Testis (tissue), 3 donors: ENCODE measurements around the gene NTF3. TPM values are rescaled to one million over a fixed set of nuclear protein-coding genes. Genes with fewer than 3 reads are reported as not detected.

ENCODE experiments used
- DNase-seq: peaks from one replicate; pipeline ENCODE4 v3.0.0-alpha.2; 2019
- H3K27ac ChIP-seq, 2 donors: fragments of 200-600 bp; sonication (generic); one replicate each; pipeline ENCODE4 v1.5.1; 2019
- H3K27me3 ChIP-seq: fragments of 200-600 bp; sonication (generic); one replicate; pipeline ENCODE4 v1.5.1; 2019
- H3K36me3 ChIP-seq: fragments of 200-600 bp; sonication (generic); one replicate; pipeline ENCODE4 v1.5.1; 2017; ENCODE audit warnings: low read depth; ENCODE audit errors: missing control alignments
- H3K4me1 ChIP-seq: fragments of 200-600 bp; sonication (generic); one replicate; pipeline ENCODE4 v1.5.1; 2019
- H3K4me3 ChIP-seq, 2 donors: fragments of 200-600 bp; sonication (generic); one replicate each; pipeline ENCODE4 v1.5.1; 2017 to 2019
- H3K9me3 ChIP-seq: fragments of 200-600 bp; sonication (generic); one replicate; pipeline ENCODE4 v1.5.1; 2017
- POLR2A ChIP-seq: fragments of 450-650 bp; IDR thresholded peaks from one replicate; pipeline ENCODE4 v1.6.1; 2017; ENCODE audit warnings: antibody characterized with exemption, mild to moderate bottlenecking, moderate library complexity
- WGBS, 2 donors: methylation state at CpG; one replicate each; pipeline ENCODE4 v1.1.5; 2018; 5-methylcytosine and 5-hydroxymethylcytosine counted together
- intact Hi-C: fragments of 100-400 bp; cut with DNase I; formaldehyde crosslinking; loops from one replicate; pipeline ENCODE4 v1.15.1; 2023; ENCODE audit warnings: low total_unique reads
- polyA plus RNA-seq: library from polyadenylated mRNA; stranded (reverse); fragments of 350-450 nt; fragmentation: Illumina TruSeq; extraction: RNeasy Lipid Tissue Mini Kit (QIAGEN cat#74804); gene quantifications from one replicate; pipeline ENCODE4 v1.2.3, GENCODE V29; 2014; ENCODE audit warnings: low read depth, low replicate concordance; ENCODE audit not compliant: insufficient read depth
- total RNA-seq, 2 donors: library from RNA; depleted of rRNA; stranded (reverse); fragments of >200 nt; gene quantifications; one replicate each; pipeline ENCODE4 v1.2.3, GENCODE V29; 2016
- TF ChIP-seq, protein P1 (sequence below), 3 experiments: fragments of 450-650 bp in 2 of 3; fragments of 200-600 bp in 1 of 3; sonication (generic) in 1 of 3; IDR thresholded peaks; one replicate each; pipeline ENCODE4 v1.5.1; 2016 to 2019; ENCODE audit warnings: antibody characterized with exemption in 3 of 3, mild to moderate bottlenecking in 2 of 3, moderate library complexity in 1 of 3

Gene NTF3
- total and polyA plus RNA-seq, 3 donors from 2014 or later: 1.1 to 2.2 (median 1.4) TPM

DNA sequence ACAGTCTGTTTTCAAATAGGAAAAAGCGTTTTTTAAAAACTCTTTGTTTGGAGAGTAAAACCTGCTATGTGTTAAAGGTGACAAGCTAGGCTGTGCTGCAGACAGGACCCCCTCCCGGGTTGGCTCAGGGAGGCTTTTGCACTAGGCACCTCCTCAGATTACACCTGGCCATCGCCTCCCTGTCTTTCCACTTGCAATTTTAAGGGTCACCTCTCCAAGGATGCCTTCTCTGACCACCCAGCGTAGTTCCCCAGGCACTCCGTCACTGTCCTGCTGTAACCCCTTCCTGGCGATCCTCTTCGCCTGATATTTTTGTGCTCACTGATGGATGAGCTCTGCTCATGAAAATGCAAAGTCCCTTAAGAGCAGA lies 80.7 kb downstream of the NTF3 start:
- Histone ChIP-seq H3K36me3 (no peaks in the 10 kb centered on the region), H3K9me3 (no peaks in the 10 kb centered on the region), H3K27ac (no peak overlapping the region), H3K27me3 (no peaks in the 10 kb centered on the region), H3K4me1 (peaks cover 20% of the 10 kb centered on the region), H3K4me3 (no peak overlapping the region)
- WGBS, 2 donors: 36 to 59% methylated on average over 7 of the region's 7 CpGs
- DNase-seq: no peak
- TF ChIP-seq, protein P1, sequence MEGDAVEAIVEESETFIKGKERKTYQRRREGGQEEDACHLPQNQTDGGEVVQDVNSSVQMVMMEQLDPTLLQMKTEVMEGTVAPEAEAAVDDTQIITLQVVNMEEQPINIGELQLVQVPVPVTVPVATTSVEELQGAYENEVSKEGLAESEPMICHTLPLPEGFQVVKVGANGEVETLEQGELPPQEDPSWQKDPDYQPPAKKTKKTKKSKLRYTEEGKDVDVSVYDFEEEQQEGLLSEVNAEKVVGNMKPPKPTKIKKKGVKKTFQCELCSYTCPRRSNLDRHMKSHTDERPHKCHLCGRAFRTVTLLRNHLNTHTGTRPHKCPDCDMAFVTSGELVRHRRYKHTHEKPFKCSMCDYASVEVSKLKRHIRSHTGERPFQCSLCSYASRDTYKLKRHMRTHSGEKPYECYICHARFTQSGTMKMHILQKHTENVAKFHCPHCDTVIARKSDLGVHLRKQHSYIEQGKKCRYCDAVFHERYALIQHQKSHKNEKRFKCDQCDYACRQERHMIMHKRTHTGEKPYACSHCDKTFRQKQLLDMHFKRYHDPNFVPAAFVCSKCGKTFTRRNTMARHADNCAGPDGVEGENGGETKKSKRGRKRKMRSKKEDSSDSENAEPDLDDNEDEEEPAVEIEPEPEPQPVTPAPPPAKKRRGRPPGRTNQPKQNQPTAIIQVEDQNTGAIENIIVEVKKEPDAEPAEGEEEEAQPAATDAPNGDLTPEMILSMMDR (IDR thresholded peaks at IDR 0.05): no peak
- no peak for TF ChIP-seq POLR2A
- intact Hi-C loops: no loop called here

DNA sequence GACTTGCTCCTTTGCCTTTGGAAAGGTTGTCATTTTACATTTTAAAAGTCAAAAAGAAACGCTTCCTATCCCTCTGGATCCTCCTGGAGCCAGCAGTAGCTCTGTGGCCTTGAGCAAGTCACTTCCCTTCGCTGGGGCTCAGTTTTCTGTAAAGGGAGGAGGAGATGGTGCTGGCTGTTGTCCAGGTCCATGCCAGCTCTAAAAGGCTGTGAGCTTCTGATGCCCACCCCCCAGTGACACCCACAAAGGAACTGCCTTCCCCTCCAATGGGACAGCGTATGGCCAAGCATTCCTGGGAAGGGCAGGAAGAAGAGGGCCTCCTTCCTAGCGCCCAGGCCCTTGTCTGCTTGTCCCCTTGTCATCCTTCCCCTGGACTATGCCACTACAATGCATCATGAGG lies 81.5 kb downstream of the NTF3 start:
- H3K27ac ChIP-seq: no peak overlapping the region
- intact Hi-C loops: no loop called here
- 53 to 67% methylated on average over 4 of the region's 4 CpGs for WGBS, 2 donors

DNA sequence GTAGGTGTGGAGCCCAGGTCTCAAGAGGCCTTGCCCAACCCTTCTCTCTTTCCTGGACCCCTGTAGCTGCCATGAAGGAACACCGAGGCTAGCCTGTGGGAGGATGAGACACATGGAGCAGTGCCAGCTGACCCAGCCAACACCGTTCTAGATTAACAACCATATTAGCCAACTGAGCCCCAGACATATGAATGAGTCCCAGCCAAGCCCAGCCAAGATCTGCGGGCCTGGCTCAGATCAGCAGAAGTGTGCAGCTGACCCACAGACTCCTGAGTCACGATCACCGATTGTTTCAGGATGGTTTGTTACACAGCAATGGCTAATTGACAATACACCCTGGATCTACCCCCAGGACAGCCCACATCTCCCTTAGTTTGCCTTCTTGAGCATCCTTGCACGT lies 82.1 kb downstream of the NTF3 start:
- DNase-seq: no peak
- TF ChIP-seq, protein P1 (IDR thresholded peaks at IDR 0.05): no peak
- no peak for TF ChIP-seq POLR2A
- no peaks in the 10 kb centered on the region for H3K36me3 ChIP-seq
- H3K27me3 ChIP-seq: no peaks in the 10 kb centered on the region
- H3K4me3 ChIP-seq: no peak overlapping the region
- H3K4me1 ChIP-seq: peaks cover 20% of the 10 kb centered on the region
- no peaks in the 10 kb centered on the region for H3K9me3 ChIP-seq
- H3K27ac ChIP-seq: no peak overlapping the region
- WGBS, 2 donors: 64 to 65% methylated on average over 6 of the region's 6 CpGs
- intact Hi-C loops: no loop called here

More for the DNA sequence above, 81.5 kb downstream of the NTF3 start:
- Histone ChIP-seq H3K36me3 (no peaks in the 10 kb centered on the region), H3K4me3 (no peak overlapping the region), H3K9me3 (no peaks in the 10 kb centered on the region), H3K27me3 (no peaks in the 10 kb centered on the region), H3K4me1 (peaks cover 20% of the 10 kb centered on the region)
- no peak for DNase-seq
- TF ChIP-seq, protein P1 (IDR thresholded peaks at IDR 0.05): no peak
- no peak for TF ChIP-seq POLR2A

DNA sequence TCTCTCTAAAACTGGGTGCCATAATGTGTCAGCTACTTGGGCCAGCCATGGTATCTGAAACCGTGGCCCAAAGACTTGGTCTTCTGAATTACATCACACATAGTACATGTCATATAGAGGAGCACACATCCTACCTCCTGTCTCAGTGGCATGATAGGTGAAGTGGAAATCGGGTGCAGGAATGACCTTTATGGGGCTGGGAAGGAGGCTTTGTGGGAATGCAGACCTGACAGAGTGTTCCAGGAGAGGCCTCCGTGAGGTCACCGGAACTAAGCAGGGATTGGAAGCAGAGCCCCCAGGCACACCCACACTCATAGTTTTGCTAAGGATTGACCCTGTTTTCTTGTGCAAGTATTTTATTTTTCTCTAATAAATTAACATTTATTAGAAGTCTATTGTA lies 82.6 kb downstream of the NTF3 start:
- H3K9me3 ChIP-seq: no peaks in the 10 kb centered on the region
- no peak overlapping the region for H3K4me3 ChIP-seq
- peaks cover 20% of the 10 kb centered on the region for H3K4me1 ChIP-seq
- TF ChIP-seq POLR2A: no peak
- TF ChIP-seq, protein P1 (IDR thresholded peaks at IDR 0.05): no peak
- H3K27me3 ChIP-seq: no peaks in the 10 kb centered on the region
- DNase-seq: no peak
- intact Hi-C loops: no loop called here
- WGBS, 2 donors: 89 to 92% methylated on average over 4 of the region's 4 CpGs
- no peak overlapping the region for H3K27ac ChIP-seq
- H3K36me3 ChIP-seq: no peaks in the 10 kb centered on the region

DNA sequence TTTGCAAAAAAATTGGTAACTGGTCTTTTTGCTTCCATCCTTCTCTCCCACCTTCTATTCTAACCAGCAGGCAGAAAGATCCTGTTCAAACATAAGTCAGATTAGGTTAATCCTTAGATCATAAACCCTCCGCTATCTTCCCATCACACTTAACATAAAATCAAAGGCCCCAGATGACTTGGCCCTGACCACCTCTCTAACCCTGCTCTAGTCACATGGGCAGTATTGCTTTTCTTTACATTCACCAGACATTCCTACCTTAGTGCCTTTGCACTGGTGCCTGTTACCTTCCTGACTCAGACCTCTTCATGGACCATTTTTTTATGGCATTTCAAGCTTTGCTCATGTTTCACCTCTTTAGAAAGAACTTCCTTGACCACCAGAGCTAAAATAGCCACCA lies 83.5 kb downstream of the NTF3 start:
- TF ChIP-seq, protein P1 (IDR thresholded peaks at IDR 0.05): no peak
- no peak overlapping the region for H3K4me3 ChIP-seq

More for the DNA sequence above, 83.5 kb downstream of the NTF3 start:
- H3K9me3 ChIP-seq: no peaks in the 10 kb centered on the region
- H3K27ac ChIP-seq: no peak overlapping the region
- 96 to 100% methylated on average over 1 of the region's 1 CpG for WGBS, 2 donors
- H3K27me3 ChIP-seq: no peaks in the 10 kb centered on the region
- H3K4me1 ChIP-seq: peaks cover 20% of the 10 kb centered on the region
- H3K36me3 ChIP-seq: no peaks in the 10 kb centered on the region
- intact Hi-C loops: no loop called here
- DNase-seq: no peak
